T-cell (primary cell): ENCODE measurements around the gene SPINT2. TPM values are rescaled to one million over a fixed set of nuclear protein-coding genes. Genes with fewer than 3 reads are reported as not detected.

ENCODE experiments used
- ATAC-seq, 4 experiments: fragments of 200-7000 bp in 3 of 4; fragments of 150-1000 bp in 1 of 4; cut with Tn5 transposase; replicated peaks in 1 of 4; 1 replicate in 3 of 4; 2 replicates in 1 of 4; pipeline ENCODE4 v1.10.0; 2021; ENCODE audit warnings: moderate library complexity in 3 of 4, mild to moderate bottlenecking in 2 of 4, moderate number of reproducible peaks in 1 of 4
- CTCF ChIA-PET, 2 donors: fragments of 300-600 bp; sonication (Branson Sonifier 250); formaldehyde crosslinking; loops; one replicate each; lab custom pipeline; 2022; ENCODE audit warnings: antibody characterized with exemption in 2 of 2; lab: Charles Lee
- POLR2A ChIA-PET, 2 donors: fragments of 300-600 bp; sonication (Branson Sonifier 250); formaldehyde crosslinking; loops; one replicate each; lab custom pipeline; 2022; ENCODE audit warnings: antibody characterized with exemption in 2 of 2; lab: Charles Lee
- DNase-seq, 35 experiments: peaks; one replicate each; pipeline versions ENCODE4 v3.0.0 to v3.0.0-alpha.2; 2013 to 2023
- H3K27ac ChIP-seq: one replicate; pipeline ENCODE4 v1.5.1; 2013; ENCODE audit warnings: low read length
- H3K27me3 ChIP-seq, 2 experiments: replicated peaks in 1 of 2; 1 replicate in 1 of 2; 2 replicates in 1 of 2; pipeline versions ENCODE4 v1.6.1 to v1.7.0; 2013; ENCODE audit warnings: low read length in 1 of 2, mixed read lengths in 1 of 2; ENCODE audit not compliant: control insufficient read depth in 2 of 2, insufficient read depth in 2 of 2; ENCODE audit errors: extremely low read depth in 1 of 2
- H3K36me3 ChIP-seq, 2 donors: 1 replicate in 1 of 2; 2 replicates in 1 of 2; pipeline versions ENCODE4 v1.6.1 to v1.7.0; 2013; ENCODE audit warnings: low read length in 1 of 2; ENCODE audit not compliant: control insufficient read depth in 2 of 2, insufficient read depth in 1 of 2; ENCODE audit errors: extremely low read depth in 1 of 2
- H3K4me1 ChIP-seq, 2 experiments: 1 replicate in 1 of 2; 2 replicates in 1 of 2; pipeline versions ENCODE4 v1.6.1 to v1.7.0; 2013; ENCODE audit warnings: low read length in 2 of 2, mixed read lengths in 1 of 2; ENCODE audit not compliant: insufficient read depth in 2 of 2, control insufficient read depth in 1 of 2; ENCODE audit errors: extremely low read depth in 1 of 2
- H3K4me3 ChIP-seq, 2 donors: 1 replicate in 1 of 2; 2 replicates in 1 of 2; pipeline versions ENCODE4 v1.5.1 to v1.7.0; 2013; ENCODE audit warnings: mild to moderate bottlenecking in 2 of 2, low read length in 1 of 2, moderate library complexity in 1 of 2; ENCODE audit not compliant: control insufficient read depth in 1 of 2; ENCODE audit errors: extremely low read depth in 1 of 2
- H3K9me3 ChIP-seq: 2 replicates; pipeline ENCODE4 v1.7.0; 2013
- H3K27ac Mint-ChIP-seq, 2 donors: one replicate each; pipeline ENCODE4 v1.8.0; 2020 to 2021; ENCODE audit warnings: mild to moderate bottlenecking in 2 of 2, mixed read lengths in 2 of 2
- H3K27me3 Mint-ChIP-seq, 2 donors: one replicate each; pipeline ENCODE4 v1.8.0; 2021 to 2022; ENCODE audit warnings: mixed read lengths in 2 of 2
- H3K36me3 Mint-ChIP-seq: one replicate; pipeline ENCODE4 v1.8.0; 2021; ENCODE audit warnings: mixed read lengths
- H3K4me1 Mint-ChIP-seq, 3 donors: one replicate each; pipeline ENCODE4 v1.8.0; 2020 to 2022; ENCODE audit warnings: mixed read lengths in 3 of 3, mild to moderate bottlenecking in 1 of 3
- H3K4me3 Mint-ChIP-seq, 3 donors: one replicate each; pipeline ENCODE4 v1.8.0; 2020 to 2022; ENCODE audit warnings: mild to moderate bottlenecking in 3 of 3, mixed read lengths in 3 of 3, moderate library complexity in 3 of 3
- H3K9me3 Mint-ChIP-seq, 3 donors: one replicate each; pipeline ENCODE4 v1.8.0; 2020 to 2022; ENCODE audit warnings: mixed read lengths in 3 of 3
- WGBS: methylation state at CpG from one replicate; pipeline ENCODE4 v1.1.5; 2013; ENCODE audit warnings: missing lambda C conversion rate; ENCODE audit not compliant: insufficient coverage; 5-methylcytosine and 5-hydroxymethylcytosine counted together
- total RNA-seq, 35 experiments: library from RNA in 6 of 35; stranded (reverse) in 6 of 35; fragments of 120-200 nt in 1 of 35; gene quantifications; one replicate each; pipeline versions ENCODE4 v1.2.1 to v1.2.4 and lab custom pipeline; 2013 to 2026

SPINT2 gene
- total RNA-seq, 5 donors from 2014 or later (not counting 1 experiment from before 2014, with no cell fraction given): 30.3 to 48.5 (median 37.9) TPM

DNA sequence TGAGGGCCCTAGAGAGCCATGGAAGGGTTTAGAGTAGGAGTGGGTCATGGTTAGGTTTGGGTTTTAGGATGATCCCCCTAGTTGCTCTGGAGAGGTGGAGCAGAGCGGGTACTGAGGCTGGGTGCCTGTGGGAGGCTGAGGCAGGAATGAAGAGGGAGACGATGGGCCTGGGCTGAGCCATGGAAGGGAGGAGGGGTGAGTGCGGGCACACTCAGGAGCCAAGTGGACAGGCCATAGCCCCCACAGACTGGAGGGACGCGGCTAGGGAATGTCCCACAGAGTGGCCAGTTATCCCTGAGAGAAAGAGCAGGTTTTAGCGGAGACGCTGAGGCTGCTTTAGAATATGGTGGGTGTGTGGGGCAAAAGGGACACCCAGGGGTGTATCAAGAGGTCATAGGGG lies 65.3 kb downstream of the SPINT2 start:
- Mint-ChIP-seq H3K9me3 (no peaks in the 10 kb centered on the region), H3K27ac (no peak overlapping the region), H3K27me3 (no peaks in the 10 kb centered on the region), H3K4me1 (peaks cover 0 to 5% (median 0%) of the 10 kb centered on the region in 3 donors), H3K36me3 (peaks cover 27% of the 10 kb centered on the region), H3K4me3 (no peak overlapping the region)
- H3K36me3 ChIP-seq: peaks cover 3 to 27% of the 10 kb centered on the region in 2 donors
- DNase-seq: no peak
- no peak overlapping the region for H3K27ac ChIP-seq
- ChIA-PET CTCF (interaction anchor here in 1 of 2 donors (0.7 kb wide), 1 partner anchor 104 kb away, joined by 3 read pairs; no protein-coding TSS in a partner anchor), POLR2A (no interaction called here)
- no peaks in the 10 kb centered on the region for H3K27me3 ChIP-seq
- H3K9me3 ChIP-seq: no peaks in the 10 kb centered on the region
- no peaks in the 10 kb centered on the region for H3K4me1 ChIP-seq
- no peak for ATAC-seq
- 97% methylated on average over 6 of the region's 7 CpGs for WGBS
- H3K4me3 ChIP-seq: no peak overlapping the region

DNA sequence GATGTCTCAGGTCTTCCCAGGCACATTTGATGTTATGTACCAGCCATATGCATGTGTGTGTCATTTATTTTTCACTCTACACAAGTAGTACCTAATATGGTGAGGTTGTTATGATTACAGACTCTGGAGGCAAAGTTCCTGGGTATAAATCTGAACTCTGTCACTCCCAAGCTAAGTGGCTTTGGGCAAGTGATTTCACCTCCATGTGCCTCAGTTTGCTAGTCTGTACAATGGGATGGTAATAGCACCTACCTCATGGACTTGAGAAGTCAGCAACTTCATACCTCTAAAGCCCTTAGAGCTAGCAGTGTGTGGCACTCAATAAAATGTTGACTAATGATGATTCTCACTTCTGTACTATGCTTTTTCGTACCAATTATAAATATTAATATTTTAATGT lies 67.4 kb downstream of the SPINT2 start:
- Histone ChIP-seq H3K27ac (no peak overlapping the region), H3K27me3 (no peaks in the 10 kb centered on the region), H3K9me3 (no peaks in the 10 kb centered on the region), H3K36me3 (peaks cover 0 to 17% of the 10 kb centered on the region in 2 donors), H3K4me1 (peaks cover 0 to 8% of the 10 kb centered on the region in 2 experiments), H3K4me3 (no peak overlapping the region)
- H3K9me3 Mint-ChIP-seq: no peaks in the 10 kb centered on the region
- CTCF ChIA-PET: interaction anchor here in 1 of 2 donors (1.4 kb wide), 1 partner anchor 88 kb away, joined by 5 read pairs; no protein-coding TSS in a partner anchor
- ATAC-seq (no peak), DNase-seq (no peak)
- H3K4me1 Mint-ChIP-seq: peaks cover under 1 to 16% (median 3%) of the 10 kb centered on the region in 3 donors
- peaks cover 18% of the 10 kb centered on the region for H3K36me3 Mint-ChIP-seq
- H3K27ac Mint-ChIP-seq: no peak overlapping the region
- WGBS: no CpG with 5 or more reads among the region's 1 CpG
- POLR2A ChIA-PET: no interaction called here
- no peak overlapping the region for H3K4me3 Mint-ChIP-seq
- no peaks in the 10 kb centered on the region for H3K27me3 Mint-ChIP-seq

DNA sequence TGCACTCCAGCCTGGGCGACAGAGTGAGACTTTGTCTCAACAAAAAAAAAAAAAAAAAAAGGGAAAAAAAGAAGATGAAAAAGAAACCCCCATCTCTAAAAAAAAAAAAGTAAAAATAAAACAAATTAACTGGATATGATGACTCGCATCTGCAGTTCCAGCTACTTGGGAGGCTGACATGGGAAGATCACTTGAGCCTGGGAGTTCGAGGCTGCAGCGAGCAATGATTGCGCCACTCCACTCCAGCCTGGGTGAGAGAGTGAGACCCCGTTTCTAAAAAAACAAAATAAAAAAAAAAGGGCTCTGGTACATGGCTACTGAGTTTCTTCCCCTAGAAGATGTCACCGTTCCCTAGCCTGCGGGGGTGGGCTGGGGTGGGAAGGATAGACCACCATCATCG lies 68.9 kb downstream of the SPINT2 start:
- Mint-ChIP-seq H3K4me3 (no peak overlapping the region), H3K4me1 (peaks cover 7 to 23% (median 10%) of the 10 kb centered on the region in 3 donors), H3K27ac (no peak overlapping the region), H3K36me3 (peaks cover 6% of the 10 kb centered on the region), H3K9me3 (no peaks in the 10 kb centered on the region), H3K27me3 (no peaks in the 10 kb centered on the region)
- ATAC-seq (no peak), DNase-seq (no peak)
- Histone ChIP-seq H3K36me3 (peaks cover 0 to 2% of the 10 kb centered on the region in 2 donors), H3K27ac (no peak overlapping the region), H3K27me3 (no peaks in the 10 kb centered on the region), H3K4me1 (peaks cover 4 to 19% of the 10 kb centered on the region in 2 experiments), H3K4me3 (no peak overlapping the region), H3K9me3 (no peaks in the 10 kb centered on the region)
- ChIA-PET CTCF (interaction anchor here in 1 of 2 donors (1.4 kb wide), 1 partner anchor 89 kb away, joined by 5 read pairs; no protein-coding TSS in a partner anchor), POLR2A (no interaction called here)
- WGBS: no CpG with 5 or more reads among the region's 9 CpGs

DNA sequence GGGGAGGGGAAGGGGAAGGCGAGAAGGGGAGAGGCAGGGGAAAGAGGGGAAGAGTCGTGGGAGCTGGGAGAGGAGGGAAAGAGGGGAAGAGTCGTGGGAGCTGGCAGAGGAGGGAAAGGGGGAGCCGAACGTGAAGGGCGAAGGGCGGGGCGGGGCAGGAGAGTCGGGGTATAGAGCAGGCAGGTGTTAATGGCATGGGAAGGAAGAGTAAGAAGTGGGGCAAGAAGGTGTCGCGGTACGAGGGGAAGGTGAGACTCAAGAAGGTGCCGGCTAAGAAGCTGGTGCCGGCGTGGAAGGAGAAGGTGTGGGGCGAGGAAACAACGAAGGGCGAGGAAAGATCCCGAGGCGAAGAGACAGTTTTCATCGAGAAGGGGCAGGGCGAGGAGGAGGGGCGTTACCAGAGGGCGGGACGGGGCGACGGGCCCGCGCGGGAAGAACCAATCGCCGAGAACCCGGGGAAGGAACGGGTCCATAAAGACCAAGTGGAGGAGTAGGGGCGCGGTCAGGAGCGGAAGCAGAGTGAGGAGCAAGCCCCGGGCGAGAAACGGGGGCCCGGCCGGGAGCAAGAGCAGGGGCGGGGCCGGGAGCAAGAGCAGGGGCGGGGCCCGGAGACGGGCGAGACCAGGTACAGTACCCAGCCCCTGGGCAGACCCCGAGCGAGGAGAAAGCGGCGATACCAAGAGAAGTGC lies 71.7 kb downstream of the SPINT2 start:
- CTCF ChIA-PET: interaction anchor here in 1 of 2 donors (0.7 to 1.7 kb wide), 5 partner anchors 38 to 429 kb away, joined by 3 to 28 read pairs (median 7); partner anchors contain the start of genes FAM98C, PSMD8, SIPA1L3 and SPINT2
- under 1% methylated on average over 52 of the region's 52 CpGs for WGBS
- Histone ChIP-seq H3K4me3 (peak overlapping the region; percentile 77 to 80), H3K36me3 (peaks cover 0 to 3% of the 10 kb centered on the region in 2 donors), H3K27ac (peak overlapping the region; percentile 96), H3K9me3 (no peaks in the 10 kb centered on the region), H3K27me3 (no peaks in the 10 kb centered on the region), H3K4me1 (peaks cover 4 to 19% of the 10 kb centered on the region in 2 experiments)
- peak overlapping the region; percentile 93 to 98 for H3K27ac Mint-ChIP-seq
- POLR2A ChIA-PET: interaction anchor here (0.5 to 1.0 kb wide), 4 partner anchors 38 to 96 kb away, joined by 3 to 5 read pairs (median 4); partner anchors contain the start of genes FAM98C (in 1 of the 2) and PSMD8 (in 1 of the 2)
- H3K36me3 Mint-ChIP-seq: peaks cover 6% of the 10 kb centered on the region
- H3K9me3 Mint-ChIP-seq: no peaks in the 10 kb centered on the region
- H3K27me3 Mint-ChIP-seq: no peaks in the 10 kb centered on the region
- peaks cover 13 to 17% (median 14%) of the 10 kb centered on the region in 3 donors for H3K4me1 Mint-ChIP-seq
- peak; percentile 74 to 77 (median 76) for ATAC-seq
- peak overlapping the region; percentile 88 to 93 (median 90) for H3K4me3 Mint-ChIP-seq
- peak; percentile 87 to 96 (median 93) for DNase-seq

DNA sequence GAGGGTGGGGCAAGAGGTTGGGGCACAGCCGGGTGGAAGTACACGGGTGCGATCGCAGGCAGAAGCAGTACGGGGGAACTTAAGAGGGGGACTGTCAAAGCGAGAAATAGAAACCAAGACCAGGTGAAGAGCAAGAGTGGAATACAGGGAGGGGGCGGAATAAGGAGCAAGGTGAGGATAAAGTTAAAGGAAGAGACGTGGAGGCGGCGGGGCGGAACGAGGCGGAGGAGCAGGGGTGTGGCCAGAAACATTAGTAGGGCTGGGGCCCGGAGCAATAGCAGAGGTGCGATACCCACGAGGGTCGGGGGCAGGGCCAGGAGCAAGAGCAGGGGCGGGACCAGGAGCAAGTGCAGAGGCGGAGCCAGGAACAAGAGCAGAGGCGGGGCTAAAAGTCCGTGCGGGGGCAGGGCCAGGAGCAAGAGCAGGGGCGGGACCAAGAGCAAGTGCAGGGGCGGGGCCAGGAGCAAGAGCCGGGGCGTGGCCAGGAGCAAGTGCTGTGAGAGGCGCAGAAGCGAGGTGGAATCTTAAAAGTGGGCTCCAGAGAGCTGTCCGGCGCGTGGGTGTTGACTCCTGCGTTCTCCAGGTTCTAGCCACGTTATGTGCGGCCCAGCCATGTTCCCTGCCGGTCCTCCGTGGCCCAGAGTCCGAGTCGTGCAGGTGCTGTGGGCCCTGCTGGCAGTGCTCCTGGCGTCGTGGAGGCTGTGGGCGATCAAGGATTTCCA lies 72.4 kb downstream of the SPINT2 start:
- no peaks in the 10 kb centered on the region for H3K9me3 Mint-ChIP-seq
- no peaks in the 10 kb centered on the region for H3K9me3 ChIP-seq
- CTCF ChIA-PET: interaction anchor here (0.6 to 1.7 kb wide), 3 partner anchors 38 to 93 kb away, joined by 4 to 28 read pairs (median 7); partner anchors contain the start of genes FAM98C (in 1 of the 2) and PSMD8 (in 1 of the 2)
- WGBS: 3% methylated on average over 39 of the region's 41 CpGs
- H3K4me3 ChIP-seq: peak overlapping the region; percentile 77 to 80
- H3K27ac Mint-ChIP-seq: peak overlapping the region; percentile 93 to 98
- peak overlapping the region; percentile 88 to 93 (median 90) for H3K4me3 Mint-ChIP-seq
- H3K4me1 ChIP-seq: peaks cover 4 to 19% of the 10 kb centered on the region in 2 experiments
- DNase-seq (peak; percentile 81 to 97 (median 92)), ATAC-seq (peak; percentile 63 to 73 (median 66))
- H3K36me3 Mint-ChIP-seq: peaks cover 6% of the 10 kb centered on the region
- no peaks in the 10 kb centered on the region for H3K27me3 Mint-ChIP-seq
- H3K27me3 ChIP-seq: no peaks in the 10 kb centered on the region
- peaks cover 0 to 3% of the 10 kb centered on the region in 2 donors for H3K36me3 ChIP-seq
- peak overlapping the region; percentile 96 for H3K27ac ChIP-seq
- H3K4me1 Mint-ChIP-seq: peaks cover 13 to 17% (median 14%) of the 10 kb centered on the region in 3 donors
- POLR2A ChIA-PET: interaction anchor here (0.5 to 1.0 kb wide), 2 partner anchors 37 to 66 kb away, joined by 4 to 5 read pairs; partner anchors contain the start of genes FAM98C (in 1 of the 2) and PSMD8 (in 1 of the 2)

DNA sequence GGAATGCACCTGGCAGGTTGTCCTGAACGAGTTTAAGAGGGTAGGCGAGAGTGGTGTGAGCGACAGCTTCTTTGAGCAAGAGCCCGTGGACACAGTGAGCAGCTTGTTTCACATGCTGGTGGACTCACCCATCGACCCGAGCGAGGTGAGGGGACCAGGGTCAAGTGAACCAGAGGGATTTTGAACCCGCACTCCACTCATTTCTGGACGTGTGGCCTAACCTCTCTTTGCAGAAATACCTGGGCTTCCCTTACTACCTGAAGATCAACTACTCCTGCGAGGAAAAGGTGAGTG lies 72.9 kb downstream of the SPINT2 start:
- CTCF ChIA-PET: interaction anchor here in 1 of 2 donors (0.6 kb wide), 1 partner anchor 93 kb away, joined by 4 read pairs; no protein-coding TSS in a partner anchor
- peaks cover 0 to 3% of the 10 kb centered on the region in 2 donors for H3K36me3 ChIP-seq
- Mint-ChIP-seq H3K9me3 (no peaks in the 10 kb centered on the region), H3K27me3 (no peaks in the 10 kb centered on the region), H3K4me1 (peaks cover 13 to 17% (median 14%) of the 10 kb centered on the region in 3 donors), H3K36me3 (peaks cover 6% of the 10 kb centered on the region), H3K4me3 (peak overlapping the region; percentile 88 to 93 (median 90)), H3K27ac (peak overlapping the region; percentile 93 to 98)
- H3K4me3 ChIP-seq: peak overlapping the region; percentile 6 to 80
- H3K9me3 ChIP-seq: no peaks in the 10 kb centered on the region
- POLR2A ChIA-PET: no interaction called here
- peak in 2 of 35 experiments; percentile 5 to 7 for DNase-seq
- no peaks in the 10 kb centered on the region for H3K27me3 ChIP-seq
- 66% methylated on average over 8 of the region's 10 CpGs for WGBS
- ATAC-seq: no peak
- peaks cover 4 to 19% of the 10 kb centered on the region in 2 experiments for H3K4me1 ChIP-seq
- peak overlapping the region; percentile 39 for H3K27ac ChIP-seq
